HL-60 (cell line): ENCODE data around the gene WDR19.
A peak's percentile ranks its signal among the peaks of the same experiment; 100 is the strongest.

Experiments used
- DNase-seq, 2 experiments: peaks; one replicate each; pipeline ENCODE4 v3.0.0-alpha.2; 2010 to 2020; ENCODE audit warnings: low read depth in 1 of 2, low spot score in 1 of 2
- H3K27ac ChIP-seq: fragments of 250-450 bp; sonication (Bioruptor Pico); replicated peaks from 2 replicates; pipeline ENCODE4 v1.5.1; 2020; ENCODE audit warnings: mild to moderate bottlenecking, moderate library complexity
- H3K27me3 ChIP-seq: fragments of 250-450 bp; sonication (Bioruptor Pico); 2 replicates; pipeline ENCODE4 v1.5.1; 2021; ENCODE audit warnings: mild to moderate bottlenecking, moderate library complexity; ENCODE audit not compliant: insufficient read depth, poor library complexity, severe bottlenecking
- H3K4me3 ChIP-seq: replicated peaks from 2 replicates; pipeline ENCODE4 v1.5.1; 2011; ENCODE audit warnings: mild to moderate bottlenecking, control low read depth, low read length; ENCODE audit not compliant: insufficient read depth
- CTCF ChIP-seq: IDR thresholded peaks from one replicate; pipeline ENCODE4 v1.5.1; 2011; ENCODE audit warnings: low read length, control low read depth, inconsistent platforms; ENCODE audit not compliant: insufficient read depth
- GABPA ChIP-seq: IDR thresholded peaks from 2 replicates; pipeline ENCODE4 v1.6.1; 2012; ENCODE audit warnings: low read depth
- POLR2AphosphoS5 ChIP-seq: IDR thresholded peaks from 2 replicates; pipeline ENCODE4 v1.6.1; 2012; ENCODE audit warnings: low read depth
- REST ChIP-seq: IDR thresholded peaks from 2 replicates; pipeline ENCODE4 v1.6.1; 2012; ENCODE audit warnings: low read depth; ENCODE audit not compliant: insufficient replicate concordance
- SPI1 ChIP-seq: IDR thresholded peaks from 2 replicates; pipeline ENCODE4 v1.6.1; 2012; ENCODE audit warnings: low read depth, mild to moderate bottlenecking, borderline replicate concordance

WDR19 gene

GRCh38 chr4:39146211-39146610, 36.1 kb upstream of the WDR19 start:
- DNase-seq: no peak
- no peaks in the 10 kb centered on the region for H3K27me3 ChIP-seq
- no peak overlapping the region for H3K27ac ChIP-seq
- H3K4me3 ChIP-seq: no peak overlapping the region
- no peak for TF ChIP-seq CTCF

- H3K4me3 ChIP-seq: no peak overlapping the region
- peak in 1 of 2 experiments; percentile 41 for DNase-seq
- peak; percentile 51; the same call in 1 of the 2 replicates for TF ChIP-seq SPI1
- TF ChIP-seq REST: no peak
- no peaks in the 10 kb centered on the region for H3K27me3 ChIP-seq
- H3K27ac ChIP-seq: no peak overlapping the region
Observed at GRCh38 chr4:39154009-39154408, 28.3 kb upstream of the WDR19 start.

- Histone ChIP-seq H3K27ac (no peak overlapping the region), H3K4me3 (no peak overlapping the region), H3K27me3 (no peaks in the 10 kb centered on the region)
- no peak for TF ChIP-seq POLR2AphosphoS5
- TF ChIP-seq GABPA: no peak
- TF ChIP-seq SPI1: no peak
- no peak for TF ChIP-seq REST
- TF ChIP-seq CTCF: no peak
- DNase-seq: no peak
Observed at GRCh38 chr4:39157520-39157919, 24.8 kb upstream of the WDR19 start.

- DNase-seq: no peak
- TF ChIP-seq POLR2AphosphoS5 (no peak), GABPA (no peak), SPI1 (no peak), REST (no peak)
- Histone ChIP-seq H3K4me3 (no peak overlapping the region), H3K27me3 (no peaks in the 10 kb centered on the region), H3K27ac (no peak overlapping the region)
Observed at GRCh38 chr4:39166177-39166576, 16.2 kb upstream of the WDR19 start.
